ENCODE results near the gene SEMA6C. TPM values are rescaled to one million over a fixed set of nuclear protein-coding genes. Genes with fewer than 3 reads are reported as not detected.
A peak's percentile ranks its signal among the peaks of the same experiment; 100 is the strongest.

The SEMA6C gene
- total RNA-seq, 2 donors from 2014 or later, result 1.6 to 3.2 TPM

DNA sequence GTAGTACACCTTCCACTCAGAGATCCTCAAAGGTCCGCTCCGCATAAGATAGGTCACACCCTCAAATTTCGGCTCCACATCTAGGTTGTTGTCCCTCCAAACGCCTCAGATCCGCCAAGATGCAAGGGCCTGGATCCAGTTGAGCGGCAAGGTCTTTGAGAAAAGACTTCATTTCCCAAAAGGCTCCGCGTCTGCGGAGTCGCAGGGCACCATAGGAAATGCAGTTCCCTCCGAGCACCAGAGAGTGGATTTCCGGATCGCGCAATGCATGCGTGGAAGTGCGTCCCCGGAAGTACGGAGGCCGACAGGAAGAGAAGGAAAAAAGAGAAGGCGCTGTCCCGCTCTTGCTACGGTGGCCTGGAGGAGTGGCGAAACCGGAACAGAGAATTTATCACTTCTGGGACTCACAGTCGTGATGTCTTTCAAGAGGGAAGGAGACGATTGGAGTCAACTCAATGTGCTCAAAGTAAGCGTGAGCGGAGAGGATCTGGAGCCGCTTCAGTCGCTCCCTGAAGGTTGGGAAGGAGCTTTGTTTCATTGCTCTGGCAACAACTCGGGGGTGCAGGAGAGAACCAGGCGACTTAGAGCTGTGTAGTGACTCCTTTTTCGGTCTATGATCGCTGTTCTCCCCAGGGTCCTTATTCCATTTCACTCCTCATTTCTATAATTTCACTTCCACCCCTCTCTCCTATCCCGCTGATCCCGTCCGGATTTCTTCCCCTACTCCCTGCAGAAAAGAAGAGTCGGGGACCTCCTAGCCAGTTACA is 19.5 kb upstream of the SEMA6C start, which contains the start of the genes LYSMD1 and SCNM1:
TSS of gene LYSMD1 (minus strand) at position 165 of the 767 bp plus-strand sequence. CDS start 644 bp downstream, outside the sequence.
TSS of gene SCNM1 (plus strand) at position 407 of the 767 bp plus-strand sequence. CDS start at position 416, 9 bp downstream.
- peaks cover 11% of the 10 kb centered on the region for H3K4me1 ChIP-seq
- TF ChIP-seq, protein P1, sequence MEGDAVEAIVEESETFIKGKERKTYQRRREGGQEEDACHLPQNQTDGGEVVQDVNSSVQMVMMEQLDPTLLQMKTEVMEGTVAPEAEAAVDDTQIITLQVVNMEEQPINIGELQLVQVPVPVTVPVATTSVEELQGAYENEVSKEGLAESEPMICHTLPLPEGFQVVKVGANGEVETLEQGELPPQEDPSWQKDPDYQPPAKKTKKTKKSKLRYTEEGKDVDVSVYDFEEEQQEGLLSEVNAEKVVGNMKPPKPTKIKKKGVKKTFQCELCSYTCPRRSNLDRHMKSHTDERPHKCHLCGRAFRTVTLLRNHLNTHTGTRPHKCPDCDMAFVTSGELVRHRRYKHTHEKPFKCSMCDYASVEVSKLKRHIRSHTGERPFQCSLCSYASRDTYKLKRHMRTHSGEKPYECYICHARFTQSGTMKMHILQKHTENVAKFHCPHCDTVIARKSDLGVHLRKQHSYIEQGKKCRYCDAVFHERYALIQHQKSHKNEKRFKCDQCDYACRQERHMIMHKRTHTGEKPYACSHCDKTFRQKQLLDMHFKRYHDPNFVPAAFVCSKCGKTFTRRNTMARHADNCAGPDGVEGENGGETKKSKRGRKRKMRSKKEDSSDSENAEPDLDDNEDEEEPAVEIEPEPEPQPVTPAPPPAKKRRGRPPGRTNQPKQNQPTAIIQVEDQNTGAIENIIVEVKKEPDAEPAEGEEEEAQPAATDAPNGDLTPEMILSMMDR (IDR thresholded peaks at IDR 0.05), result no peak
- peak within 1 kb of the TSS; percentile 73 to 99 for H3K9ac ChIP-seq (ENCODE audit: low read depth in 2 of 2, low read length in 2 of 2)
- DNase-seq, result peak; percentile 99
- H3K27me3 ChIP-seq, result no peaks in the 10 kb centered on the region
- H3K4me3 ChIP-seq, result peak within 1 kb of the TSS; percentile 83
- H3K27ac ChIP-seq, result peak within 1 kb of the TSS; percentile 64
- intact Hi-C loops (cut with DNase I), result no loop called here
- H3K36me3 ChIP-seq, result no peaks in the 10 kb centered on the region
- H3K9me3 ChIP-seq, result no peaks in the 10 kb centered on the region

DNA sequence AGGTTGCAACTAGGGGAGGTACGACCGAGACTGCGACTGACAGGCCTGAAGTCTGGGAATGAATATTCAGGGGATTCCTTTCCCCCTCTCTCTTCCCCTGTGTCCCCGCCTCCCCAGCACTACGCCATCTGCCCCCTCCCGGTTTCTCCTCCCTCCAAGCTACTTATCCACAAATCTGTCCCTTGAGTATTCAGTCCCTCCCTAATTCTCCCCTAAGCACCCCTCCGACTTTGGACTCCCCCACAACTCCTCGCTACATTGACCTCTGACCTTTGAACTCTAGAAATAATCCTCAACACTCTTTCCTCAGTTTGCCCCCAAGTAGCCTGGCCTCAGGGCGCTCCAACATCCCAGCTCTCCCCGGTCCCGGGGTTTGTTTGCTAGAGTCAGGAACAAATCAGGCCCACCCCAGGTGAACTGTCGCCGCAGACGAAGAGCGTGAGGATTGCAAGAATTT is 18.9 kb upstream of the SEMA6C start:
- Histone ChIP-seq H3K4me1 (peaks cover 11% of the 10 kb centered on the region), H3K27ac (peak overlapping the region; percentile 45), H3K9me3 (no peaks in the 10 kb centered on the region), H3K27me3 (no peaks in the 10 kb centered on the region), H3K36me3 (no peaks in the 10 kb centered on the region), H3K9ac (ENCODE audit: low read depth in 2 of 2, low read length in 2 of 2) (peak overlapping the region; percentile 61 to 78), H3K4me3 (peak overlapping the region; percentile 83)
- DNase-seq, result peak; percentile 53
- TF ChIP-seq, protein P1 (IDR thresholded peaks at IDR 0.05), result no peak
- intact Hi-C loops (cut with DNase I), result no loop called here

DNA sequence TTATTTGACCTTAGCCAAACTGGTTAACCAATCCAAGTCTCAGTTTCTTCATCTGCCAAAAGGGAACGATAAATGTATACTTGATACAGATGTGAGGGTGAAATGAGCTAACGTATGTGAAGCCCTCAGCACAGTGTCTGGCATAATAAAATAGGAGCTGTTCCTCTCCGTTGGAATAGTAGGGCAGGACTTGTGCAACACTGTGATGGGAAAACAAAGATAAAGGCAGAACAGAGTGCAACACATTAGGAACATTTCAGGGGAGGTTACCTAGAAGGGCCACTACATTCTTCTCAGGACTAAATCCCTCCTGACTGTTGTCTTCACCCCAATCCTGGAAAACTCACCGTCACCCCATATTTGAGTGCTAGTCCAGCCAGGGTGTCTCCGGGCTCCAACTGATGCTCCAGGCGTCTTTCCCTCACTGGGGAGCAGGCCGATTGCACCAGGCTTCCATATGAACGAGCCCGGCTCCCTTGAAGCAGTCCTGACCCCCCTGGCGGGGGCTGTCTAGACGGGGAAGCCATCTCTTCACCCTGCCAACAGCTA is 18.4 kb upstream of the SEMA6C start:
- Histone ChIP-seq H3K4me1 (peaks cover 11% of the 10 kb centered on the region), H3K36me3 (no peaks in the 10 kb centered on the region), H3K9ac (ENCODE audit: low read depth in 2 of 2, low read length in 2 of 2) (peak overlapping the region; percentile 61 to 78), H3K27me3 (no peaks in the 10 kb centered on the region), H3K27ac (peak overlapping the region; percentile 45), H3K4me3 (peak overlapping the region; percentile 83), H3K9me3 (no peaks in the 10 kb centered on the region)
- intact Hi-C loops (cut with DNase I), result no loop called here
- no peak for DNase-seq
- TF ChIP-seq, protein P1 (IDR thresholded peaks at IDR 0.05), result no peak

DNA sequence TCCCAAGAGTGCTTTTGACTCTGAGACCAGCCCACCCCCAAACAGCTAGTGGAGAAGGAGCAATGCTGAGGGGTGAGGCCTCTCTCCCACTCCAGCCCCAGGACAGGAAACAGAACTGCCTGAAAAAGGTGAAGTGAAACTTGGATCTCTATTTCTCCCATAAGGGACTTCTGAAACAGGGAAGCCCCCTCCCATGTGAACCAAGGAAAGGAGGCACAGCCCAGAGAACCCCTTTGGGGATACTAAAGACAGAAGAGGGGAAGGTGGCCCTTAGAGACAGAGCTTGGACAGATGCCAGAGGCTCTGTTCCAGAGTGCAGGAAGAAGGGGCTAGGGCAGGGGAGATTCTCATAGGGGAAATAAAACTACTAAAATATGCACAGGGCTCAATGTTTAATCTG is 12.9 kb upstream of the SEMA6C start:
- Histone ChIP-seq H3K9ac (ENCODE audit: low read depth in 2 of 2, low read length in 2 of 2) (no peak overlapping the region), H3K27ac (peak overlapping the region; percentile 16), H3K4me1 (peaks cover under 1% of the 10 kb centered on the region), H3K9me3 (no peaks in the 10 kb centered on the region), H3K4me3 (no peak overlapping the region), H3K27me3 (no peaks in the 10 kb centered on the region), H3K36me3 (peaks cover 6% of the 10 kb centered on the region)
- TF ChIP-seq, protein P1 (IDR thresholded peaks at IDR 0.05), result no peak
- DNase-seq, result no peak
- intact Hi-C loops (cut with DNase I), result loop anchor here (5.0 to 10.0 kb wide), 2 partner anchors 62 to 135 kb away; no protein-coding TSS in a partner anchor

DNA sequence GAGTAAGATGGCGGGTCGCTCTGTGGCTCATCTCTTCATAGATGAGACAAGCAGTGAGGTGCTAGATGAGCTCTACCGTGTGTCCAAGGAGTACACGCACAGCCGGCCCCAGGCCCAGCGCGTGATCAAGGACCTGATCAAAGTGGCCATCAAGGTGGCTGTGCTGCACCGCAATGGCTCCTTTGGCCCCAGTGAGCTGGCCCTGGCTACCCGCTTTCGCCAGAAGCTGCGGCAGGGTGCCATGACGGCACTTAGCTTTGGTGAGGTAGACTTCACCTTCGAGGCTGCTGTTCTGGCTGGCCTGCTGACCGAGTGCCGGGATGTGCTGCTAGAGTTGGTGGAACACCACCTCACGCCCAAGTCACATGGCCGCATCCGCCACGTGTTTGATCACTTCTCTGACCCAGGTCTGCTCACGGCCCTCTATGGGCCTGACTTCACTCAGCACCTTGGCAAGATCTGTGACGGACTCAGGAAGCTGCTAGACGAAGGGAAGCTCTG is 12.4 kb upstream of the SEMA6C start:
- Histone ChIP-seq H3K36me3 (peaks cover 6% of the 10 kb centered on the region), H3K9ac (ENCODE audit: low read depth in 2 of 2, low read length in 2 of 2) (no peak overlapping the region), H3K4me1 (no peaks in the 10 kb centered on the region), H3K4me3 (no peak overlapping the region), H3K9me3 (no peaks in the 10 kb centered on the region), H3K27me3 (no peaks in the 10 kb centered on the region), H3K27ac (peak overlapping the region; percentile 16)
- DNase-seq, result no peak
- TF ChIP-seq, protein P1 (IDR thresholded peaks at IDR 0.05), result no peak
- intact Hi-C loops (cut with DNase I), result loop anchor here (5.0 to 10.0 kb wide), 2 partner anchors 62 to 134 kb away; no protein-coding TSS in a partner anchor

Measured in colonic mucosa (tissue), 4 donors.